PC-9 (cell line): ENCODE data around the gene CNNM2.

ENCODE experiments used
- CTCF ChIP-seq: fragments of 200-600 bp; sonication (generic); conservative IDR thresholded peaks from 2 replicates; pipeline ENCODE4 v1.6.1; 2017; ENCODE audit warnings: mixed run types, antibody characterized with exemption, mild to moderate bottlenecking, moderate library complexity
- EZH2 ChIP-seq: fragments of 200-600 bp; sonication (generic); IDR thresholded peaks from 2 replicates; pipeline ENCODE4 v1.8.0; 2017; ENCODE audit warnings: antibody characterized with exemption, low read depth

DNA sequence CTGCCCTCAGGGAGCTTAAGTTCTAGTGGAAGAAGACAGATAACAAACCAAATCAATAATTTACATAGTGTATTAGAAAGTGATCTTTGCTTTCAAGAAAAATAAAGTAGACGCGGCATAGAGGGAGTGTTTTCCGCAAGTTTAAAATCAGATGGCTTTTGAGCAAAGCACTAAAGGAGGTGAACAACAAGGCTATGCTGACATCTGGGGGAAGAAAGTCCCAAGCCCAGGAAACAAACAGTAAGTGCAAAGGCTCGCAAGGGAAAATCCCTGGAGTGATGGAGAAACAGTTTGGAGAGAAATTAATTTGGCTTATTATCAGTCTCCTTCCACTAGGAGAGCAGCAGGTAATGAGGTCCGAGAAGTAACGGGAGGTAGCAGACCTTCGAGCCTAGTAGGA is 1.9 kb upstream of the CNNM2 start:
- TF ChIP-seq CTCF (no peak), EZH2 (no peak)
